COR-L47 (cell line): ENCODE results near the gene DNAAF5.
"Not testable (repeated sequence)": the region's sequence is repeated elsewhere in the genome, so short reads cannot be mapped to it uniquely, and the experiment has no call there.

ENCODE experiments used
- DNase-seq: peaks from one replicate; lab custom pipeline; 2025; lab: John Stamatoyannopoulos, UW

The DNAAF5 gene

DNA sequence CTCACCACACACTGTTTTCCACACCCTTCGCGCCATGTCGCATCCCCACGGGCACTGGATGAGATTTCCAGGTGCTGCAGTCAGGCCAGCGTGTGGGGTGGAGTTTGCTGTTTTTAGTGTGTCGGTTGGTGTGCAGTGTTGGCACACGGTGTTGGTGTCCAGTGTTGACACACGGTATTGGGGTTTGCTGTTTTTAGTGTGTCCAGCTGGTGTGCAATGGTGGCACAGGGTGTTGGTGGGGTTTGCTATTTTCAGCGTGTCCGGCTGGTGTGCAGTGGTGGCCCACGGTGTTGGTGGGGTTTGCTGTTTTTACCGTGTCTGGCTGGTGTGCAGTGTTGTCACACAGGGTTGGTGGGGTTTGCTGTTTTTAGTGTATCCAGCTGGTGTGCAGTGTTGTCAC is 20.7 kb downstream of the DNAAF5 start:
- no peak for DNase-seq

GRCh38 chr7:748446-748845 is 21.9 kb downstream of the DNAAF5 start:
- DNase-seq = no peak

- no peak for DNase-seq
Observed at GRCh38 chr7:749140-749551, 22.6 kb downstream of the DNAAF5 start.

DNA sequence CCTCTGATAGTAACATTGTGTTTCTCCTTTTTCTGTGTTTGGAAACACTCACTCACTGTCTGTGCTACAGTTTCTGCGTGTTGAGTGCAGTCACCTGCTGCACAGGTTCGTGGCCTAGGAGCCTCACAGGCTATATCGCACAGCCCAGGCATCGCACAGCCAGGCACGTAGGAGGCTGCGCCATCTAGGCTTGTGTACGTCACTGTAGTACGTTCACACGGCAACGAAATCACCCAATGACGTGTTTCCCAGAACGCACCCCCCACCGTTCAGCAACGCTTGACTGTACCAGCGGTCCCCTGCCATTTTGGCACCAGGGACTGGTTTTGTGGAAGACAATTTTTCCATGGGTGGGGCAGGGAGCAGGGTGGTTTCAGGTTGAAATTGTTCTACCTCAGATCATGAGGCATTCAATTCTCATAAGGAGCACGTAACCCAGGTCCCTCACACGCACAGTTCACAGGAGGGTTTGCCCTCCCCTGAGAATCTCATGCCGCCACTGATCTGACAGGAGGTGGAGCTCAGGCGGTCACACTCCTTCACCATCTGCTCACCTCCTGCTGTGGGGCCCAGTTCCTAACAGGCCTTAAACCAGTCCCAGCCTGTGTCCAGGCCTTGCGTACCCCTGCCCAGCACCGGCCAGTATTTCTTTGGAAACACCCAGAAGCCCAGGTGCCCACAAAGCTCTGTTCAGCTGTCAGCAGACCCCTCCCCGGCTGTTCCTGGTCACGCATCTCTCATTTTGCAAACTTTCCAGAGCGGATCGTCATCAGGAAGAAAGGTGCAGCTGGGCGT is 23.8 kb downstream of the DNAAF5 start:
- no peak for DNase-seq

GRCh38 chr7:751826-752225 is 25.3 kb downstream of the DNAAF5 start:
- DNase-seq = no peak

GRCh38 chr7:752256-752655 is 25.8 kb downstream of the DNAAF5 start:
- not testable (repeated sequence) for DNase-seq

GRCh38 chr7:753190-753589 is 26.7 kb downstream of the DNAAF5 start:
- no peak for DNase-seq

DNA sequence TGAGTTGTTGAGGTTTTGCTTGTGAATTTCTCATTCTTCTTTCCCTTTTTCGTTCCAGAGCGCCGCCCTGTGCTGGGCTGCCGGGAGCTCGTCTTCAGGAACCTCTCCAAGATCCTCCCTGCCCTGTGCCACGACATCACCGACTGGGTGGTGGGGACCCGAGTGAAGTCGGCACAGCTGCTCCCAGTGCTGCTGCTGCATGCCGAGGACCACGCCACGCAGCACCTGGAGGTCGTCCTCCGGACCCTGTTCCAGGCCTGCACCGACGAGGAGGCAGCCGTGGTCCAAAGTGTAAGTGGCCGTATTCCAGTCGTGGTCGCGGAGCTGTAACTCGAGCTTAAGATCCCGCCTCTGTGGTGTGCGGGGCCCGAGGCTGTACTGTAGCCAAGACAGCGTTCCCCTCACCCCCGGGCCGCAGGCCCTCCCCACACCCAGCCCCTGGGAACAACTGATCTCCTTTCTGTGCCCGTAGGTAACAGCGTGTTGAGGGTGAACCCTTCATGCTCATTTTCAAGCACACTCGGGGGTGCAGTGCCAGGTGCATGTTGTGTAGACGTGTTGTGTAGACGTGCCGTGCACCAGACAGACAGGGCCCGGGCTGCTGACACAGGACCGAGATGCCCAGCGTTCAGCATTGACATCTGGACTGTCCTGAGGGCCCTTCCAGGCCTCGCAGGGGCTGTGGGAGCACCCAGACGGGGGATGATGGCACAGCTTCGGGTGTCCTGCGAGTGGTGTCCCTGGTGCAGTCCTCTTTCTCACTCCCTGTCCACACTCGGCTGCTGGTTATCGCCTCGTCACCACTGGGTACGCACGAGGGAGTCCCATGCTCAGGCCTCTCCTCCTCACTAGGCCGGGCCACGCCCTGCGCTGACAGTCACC is 28.3 kb downstream of the DNAAF5 start:
- no peak for DNase-seq

GRCh38 chr7:755413-755805 is 28.9 kb downstream of the DNAAF5 start:
- DNase-seq = no peak

DNA sequence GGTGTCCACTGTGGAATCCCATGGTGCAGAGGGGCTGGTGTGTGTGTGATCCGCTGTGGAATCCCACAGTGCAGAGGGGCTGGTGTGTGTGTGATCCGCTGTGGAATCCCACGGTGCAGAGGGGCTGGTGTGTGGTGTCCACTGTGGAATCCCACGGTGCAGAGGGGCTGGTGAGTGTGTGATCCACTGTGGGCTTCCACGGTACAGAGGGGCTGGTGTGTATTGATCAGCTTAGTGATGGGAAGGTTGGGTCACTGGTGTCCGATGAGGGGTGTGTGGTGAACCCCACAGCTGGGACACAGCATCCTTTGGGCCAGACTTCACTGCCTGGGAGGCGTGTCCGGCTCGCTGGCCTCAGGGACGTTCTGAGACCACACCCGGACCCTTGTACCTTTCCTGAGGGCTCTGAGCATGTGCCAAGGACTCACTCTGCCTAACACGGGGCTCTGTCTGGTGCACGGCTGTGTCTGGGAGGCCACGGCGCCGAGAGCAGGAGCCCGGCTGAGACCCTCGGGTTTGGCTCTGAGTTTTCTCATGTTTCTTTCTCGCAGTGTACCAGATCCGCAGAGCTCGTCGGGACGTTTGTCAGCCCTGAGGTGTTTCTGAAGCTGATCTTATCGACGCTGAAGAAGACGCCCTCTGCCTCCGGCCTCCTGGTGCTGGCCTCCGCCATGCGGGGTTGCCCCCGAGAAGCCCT is 29.9 kb downstream of the DNAAF5 start:
- no peak for DNase-seq

GRCh38 chr7:756928-757560 is 30.5 kb downstream of the DNAAF5 start:
- no peak for DNase-seq

GRCh38 chr7:757741-758163 is 31.3 kb downstream of the DNAAF5 start:
- DNase-seq = no peak

DNA sequence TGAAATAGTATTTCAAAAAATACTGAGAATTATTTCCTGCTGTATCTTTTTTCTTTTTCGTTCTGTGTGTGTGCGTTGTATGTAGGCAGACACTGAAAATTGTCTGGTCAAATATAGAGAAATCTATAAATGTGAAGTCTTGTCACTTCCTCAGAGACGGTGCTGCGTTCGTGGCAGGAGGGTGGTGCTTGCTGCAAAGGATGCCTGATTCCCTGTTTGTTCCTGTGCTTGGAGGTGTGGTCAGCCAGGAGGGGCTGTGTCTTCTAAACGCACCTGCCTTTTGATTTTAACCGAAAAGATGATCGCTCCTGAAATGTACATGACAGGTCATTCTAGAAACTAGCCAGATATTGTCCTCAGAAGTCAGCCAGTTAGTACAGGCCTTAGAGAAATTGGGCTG is 33.1 kb downstream of the DNAAF5 start:
- no peak for DNase-seq

GRCh38 chr7:760006-760405 is 33.5 kb downstream of the DNAAF5 start:
- no peak for DNase-seq

DNA sequence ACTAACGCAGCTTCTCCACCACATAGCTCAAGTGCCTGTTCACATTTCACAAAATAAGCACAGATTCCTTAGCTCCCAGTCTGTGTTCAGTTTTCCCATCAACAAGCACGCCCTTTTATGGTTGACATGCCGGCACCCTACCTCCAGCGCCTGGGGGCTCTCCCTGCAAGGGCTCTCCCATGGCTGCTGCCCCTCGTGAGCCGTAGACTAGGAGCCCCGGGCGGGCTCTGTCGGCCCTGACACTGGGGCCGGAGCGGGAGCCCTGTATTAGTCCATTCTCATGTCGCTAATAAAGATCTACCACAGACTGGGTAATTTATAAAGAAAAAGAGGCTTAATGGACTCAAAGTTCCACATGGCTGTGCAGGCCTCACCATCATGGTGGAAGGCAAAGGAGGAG is 34.6 kb downstream of the DNAAF5 start:
- no peak for DNase-seq

GRCh38 chr7:761631-762030 is 35.1 kb downstream of the DNAAF5 start:
- DNase-seq = no peak

GRCh38 chr7:762885-763284 is 36.4 kb downstream of the DNAAF5 start:
- no peak for DNase-seq

- DNase-seq = no peak
Observed at GRCh38 chr7:763762-764161, 37.3 kb downstream of the DNAAF5 start.

- no peak for DNase-seq
Observed at GRCh38 chr7:765383-765782, 38.9 kb downstream of the DNAAF5 start.

DNA sequence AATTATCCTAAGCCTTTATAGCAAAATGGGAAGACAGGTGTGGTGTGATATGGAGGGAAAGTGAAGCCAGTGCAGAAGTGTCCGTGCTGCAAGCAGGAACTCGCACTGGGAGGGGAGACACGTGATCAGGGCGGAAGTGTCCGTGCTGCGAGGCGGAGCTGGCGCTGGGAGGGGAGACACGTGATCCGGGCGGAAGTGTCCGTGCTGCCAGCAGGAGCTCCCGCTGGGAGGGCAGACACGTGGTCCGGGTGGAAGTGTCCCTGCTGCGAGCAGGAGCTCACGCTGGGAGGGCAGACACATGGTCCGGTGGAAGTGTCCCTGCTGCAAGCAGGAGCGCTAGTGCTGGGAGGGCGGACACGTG is 41.1 kb downstream of the DNAAF5 start:
- peak; percentile 97 for DNase-seq

DNA sequence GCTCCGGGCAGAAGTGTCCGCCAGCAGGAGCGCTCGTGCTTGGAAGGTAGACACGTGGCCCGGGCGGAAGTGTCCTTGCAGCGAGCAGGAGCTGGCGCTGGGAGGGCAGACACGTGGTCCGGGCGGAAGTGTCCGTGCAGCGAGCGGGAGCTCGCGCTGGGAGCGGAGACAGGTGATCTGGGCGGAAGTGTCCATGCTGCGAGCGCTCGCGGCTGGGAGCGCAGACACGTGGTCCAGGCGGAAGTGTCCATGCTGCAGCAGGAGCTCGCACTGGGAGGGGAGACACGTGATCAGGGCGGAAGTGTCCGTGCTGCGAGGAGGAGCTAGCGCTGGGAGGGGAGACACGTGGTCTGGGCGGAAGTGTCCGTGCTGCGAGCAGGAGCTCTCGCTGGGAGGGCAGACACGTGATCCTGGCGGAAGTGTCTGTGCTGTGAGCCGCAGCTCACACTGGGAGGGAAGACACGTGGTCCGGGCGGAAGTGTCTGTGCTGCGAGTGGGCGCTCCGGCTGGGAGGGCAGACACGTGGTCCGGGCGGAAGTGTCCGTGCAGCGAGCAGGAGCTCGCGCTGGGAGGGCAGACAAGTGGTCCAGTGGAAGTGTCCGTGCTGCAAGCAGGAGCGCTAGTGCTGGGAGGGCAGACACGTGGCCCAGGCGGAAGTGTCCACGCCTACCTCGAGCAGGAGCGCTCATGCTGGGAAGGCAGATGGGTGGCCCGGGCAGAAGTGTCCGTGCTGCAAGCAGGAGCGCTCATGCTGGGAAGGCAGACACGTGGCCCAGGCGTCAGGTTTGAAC is 41.6 kb downstream of the DNAAF5 start:
- peak; percentile 99 for DNase-seq
